ENCODE data around the gene GLT6D1.

- no peak for TF ChIP-seq CTCF (conservative IDR thresholded peaks at IDR 0.05; ENCODE audit: low read length)
- no peak for TF ChIP-seq EZH2phosphoT487 (IDR thresholded peaks at IDR 0.05; ENCODE audit: borderline replicate concordance, low read depth, low read length)
Observed at GRCh38 chr9:135607401-135608293, 31.7 kb downstream of the GLT6D1 start.

Measured in OCI-LY7 (cell line).